HG03469 (cell line): Measurements from ENCODE around the gene ATP5MC3.

ENCODE experiments used
- ATAC-seq: cut with Tn5 transposase; IDR thresholded peaks from one replicate; pipeline ENCODE4 v1.9.1; 2021; ENCODE audit warnings: mild to moderate bottlenecking, moderate library complexity, moderate number of reproducible peaks; ENCODE audit not compliant: unreplicated experiment

The ATP5MC3 gene

DNA sequence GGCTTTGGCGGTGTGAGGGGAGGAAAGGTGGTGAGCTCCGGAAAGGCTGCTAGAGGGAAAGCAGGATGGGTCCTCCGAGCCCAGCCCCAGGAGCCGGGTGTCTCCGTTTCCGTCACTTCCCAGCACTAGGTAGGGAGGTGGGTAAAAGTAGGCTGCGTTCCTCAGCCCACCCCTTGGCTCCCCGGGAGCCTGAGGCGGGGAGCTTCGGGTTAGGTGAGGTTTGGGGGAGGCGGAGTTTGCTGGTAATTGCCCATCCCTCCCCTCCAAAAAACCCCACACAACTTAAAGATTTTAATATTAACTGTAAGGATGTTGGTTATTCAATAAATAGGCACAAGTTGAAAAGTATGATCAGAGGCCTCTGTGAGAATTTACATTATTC, 13.0 kb downstream of the ATP5MC3 start:
- ATAC-seq = no peak

DNA sequence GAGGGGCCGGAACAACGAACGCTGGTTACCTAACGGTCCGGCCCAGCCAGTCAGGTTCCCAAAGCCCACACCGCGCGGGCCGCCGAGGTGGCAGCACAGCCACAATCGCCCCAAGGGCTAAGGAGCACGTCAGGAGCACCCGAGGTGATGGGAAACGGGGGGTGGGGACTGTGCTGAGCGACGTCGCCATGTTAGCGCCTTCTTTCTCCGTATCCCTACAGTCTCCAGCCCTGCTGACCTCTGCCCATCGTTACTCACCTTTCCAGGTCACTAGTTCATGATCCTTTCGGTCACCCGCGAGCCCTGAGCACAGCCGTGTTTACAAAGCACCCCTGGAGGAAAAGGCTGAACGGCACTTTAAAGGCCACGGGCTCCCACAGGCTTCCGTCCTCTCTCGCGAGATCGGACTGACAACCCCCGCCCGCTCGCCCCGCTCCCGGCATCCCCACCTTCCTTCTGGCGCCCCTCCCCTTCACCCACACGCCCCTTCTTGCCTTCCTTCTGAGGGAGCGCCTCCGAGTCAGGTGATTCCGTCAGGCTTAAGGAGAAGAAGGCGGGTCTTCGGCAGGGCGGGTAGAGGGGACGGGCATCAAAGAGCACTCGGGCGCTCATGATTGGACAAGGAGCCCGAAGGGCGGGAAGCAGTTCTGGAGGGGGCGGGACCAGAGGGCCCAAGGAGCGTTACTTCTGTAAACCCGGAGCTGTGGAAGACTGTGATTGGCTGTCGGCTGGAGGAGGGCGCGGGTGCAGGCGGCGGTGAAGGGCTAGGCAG, 13.5 kb downstream of the ATP5MC3 start, which contains the start of gene ATF2:
TSS of gene ATF2 (minus strand) at position 412 of the 772 bp plus-strand sequence. CDS start 31,760 bp downstream, outside the sequence.
- ATAC-seq = peak; percentile 93

- ATAC-seq = no peak
Observed at GRCh38 chr2:175167076-175167791, 14.3 kb downstream of the ATP5MC3 start.

GRCh38 chr2:175166216-175166824, 15.2 kb downstream of the ATP5MC3 start:
- no peak for ATAC-seq

DNA sequence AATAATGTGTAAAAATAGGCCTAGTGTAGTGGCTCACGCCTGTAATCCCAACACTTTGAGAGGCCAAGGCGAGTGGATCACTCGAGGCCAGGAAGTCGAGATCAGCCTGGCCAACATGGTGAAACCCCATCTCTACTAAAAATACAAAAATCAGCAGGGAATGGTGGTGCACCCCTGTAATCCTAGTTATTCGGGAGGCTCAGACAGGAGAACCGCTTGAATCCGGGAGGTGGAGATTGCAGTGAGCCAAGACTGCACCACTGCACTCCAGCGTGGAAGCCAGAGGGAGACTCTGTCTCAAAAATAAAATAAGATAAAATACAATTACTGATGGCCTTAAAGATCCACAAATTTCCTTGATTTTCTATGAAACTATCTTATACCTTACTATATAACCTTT, 17.3 kb downstream of the ATP5MC3 start:
- ATAC-seq = no peak

DNA sequence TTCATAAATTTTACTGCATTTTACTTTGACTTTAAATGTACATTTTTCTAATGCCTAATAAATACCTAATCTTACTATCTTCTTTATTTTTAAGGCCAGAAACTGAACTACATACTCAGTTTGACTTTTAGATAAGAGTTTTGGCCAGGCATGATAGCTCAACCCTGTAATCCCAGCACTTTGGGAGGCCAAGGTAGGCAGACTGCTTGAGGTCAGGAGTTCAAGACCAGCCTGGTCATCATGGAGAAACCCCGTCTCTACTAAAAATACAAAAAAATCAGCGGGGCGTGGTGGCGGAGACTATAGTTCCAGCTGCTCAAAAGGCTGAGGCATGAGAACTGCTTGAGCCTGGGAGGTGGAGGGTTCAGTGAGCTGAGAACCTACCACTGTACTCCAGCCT, 22.6 kb downstream of the ATP5MC3 start:
- no peak for ATAC-seq

- ATAC-seq = no peak
Observed at GRCh38 chr2:175156534-175156933, 25.0 kb downstream of the ATP5MC3 start.

DNA sequence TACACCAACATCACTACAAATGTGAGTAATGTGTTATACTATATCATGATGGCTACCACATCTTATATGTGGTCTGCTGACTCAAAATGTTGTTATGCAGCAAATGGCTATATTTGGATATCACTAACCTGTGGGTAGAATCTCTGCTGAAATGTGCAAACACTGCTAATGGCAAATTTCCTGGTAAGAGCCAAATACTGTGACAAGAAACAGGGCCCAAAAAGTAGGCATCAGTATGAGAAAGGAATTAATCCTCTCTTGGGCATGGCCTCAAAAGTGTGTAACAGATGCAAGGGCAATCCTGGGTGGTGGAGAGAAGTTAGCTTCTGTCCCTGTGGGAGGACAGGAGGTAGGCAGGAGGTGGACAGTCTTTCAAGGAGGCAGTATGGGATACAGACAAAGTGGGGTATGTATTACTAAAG, 26.8 kb downstream of the ATP5MC3 start:
- peak; percentile 82 for ATAC-seq

- ATAC-seq = peak; percentile 63
Observed at GRCh38 chr2:175152242-175152641, 29.3 kb downstream of the ATP5MC3 start.

GRCh38 chr2:175151791-175152190, 29.7 kb downstream of the ATP5MC3 start:
- no peak for ATAC-seq

DNA sequence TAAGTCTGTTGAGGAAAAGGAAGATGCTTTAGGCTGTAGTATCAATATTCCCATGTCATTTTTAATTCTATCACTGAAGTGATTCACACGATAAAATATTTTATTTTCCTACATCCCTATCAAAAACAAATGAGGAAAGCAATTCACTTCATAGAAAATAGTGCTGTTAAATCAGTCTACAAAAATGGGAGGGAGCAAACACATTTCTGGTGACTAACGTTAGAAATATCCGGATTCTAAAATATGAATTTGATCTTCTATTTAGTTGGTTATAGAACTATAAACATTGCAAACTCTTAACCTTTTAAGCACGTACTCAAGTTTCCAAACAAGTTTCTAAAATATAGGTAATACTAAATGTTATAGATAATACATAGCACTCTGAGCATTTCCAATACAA, 34.3 kb downstream of the ATP5MC3 start:
- ATAC-seq = no peak

- ATAC-seq = no peak
Observed at GRCh38 chr2:175143678-175144077, 37.8 kb downstream of the ATP5MC3 start.

GRCh38 chr2:175143191-175143590, 38.3 kb downstream of the ATP5MC3 start:
- no peak for ATAC-seq

GRCh38 chr2:175140332-175140731, 41.2 kb downstream of the ATP5MC3 start:
- no peak for ATAC-seq

DNA sequence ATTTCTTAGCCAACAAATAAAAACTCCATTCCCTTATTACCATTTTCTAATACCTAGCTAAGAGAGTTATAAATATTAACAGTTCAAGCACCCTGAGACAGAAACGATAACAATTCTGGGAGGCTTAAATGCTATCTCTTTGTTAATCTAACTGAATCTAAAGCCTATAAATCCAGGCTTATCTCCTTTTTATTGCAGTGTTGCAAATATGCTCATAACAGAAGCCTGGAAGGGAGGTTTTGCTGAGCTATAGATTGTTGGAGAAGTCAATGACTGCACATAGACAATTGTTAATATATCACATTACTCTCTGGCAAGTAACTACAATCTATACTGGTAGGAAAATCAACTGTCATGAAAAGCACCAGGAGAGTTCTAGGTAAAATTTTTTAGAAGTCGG, 43.7 kb downstream of the ATP5MC3 start:
- ATAC-seq = no peak

GRCh38 chr2:175136334-175137215, 44.9 kb downstream of the ATP5MC3 start:
- ATAC-seq = no peak

DNA sequence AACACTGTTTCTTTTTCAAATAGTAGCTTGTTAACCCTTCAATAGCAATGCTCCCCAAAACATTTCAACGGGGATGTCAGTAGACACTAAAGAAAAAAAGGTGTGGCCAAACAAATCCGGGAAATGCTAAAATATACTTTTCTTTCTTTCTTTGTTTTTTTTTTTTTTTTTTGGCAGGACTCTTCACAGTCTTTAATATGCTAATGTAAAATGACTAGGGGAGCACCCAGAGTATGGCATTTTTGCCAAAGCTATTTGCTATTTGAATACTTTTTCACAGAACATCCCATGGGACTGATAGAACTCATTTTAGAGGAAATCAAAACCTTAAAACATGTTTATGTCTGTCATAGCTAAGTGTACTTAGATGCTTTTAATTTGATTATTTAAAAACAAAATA, 45.6 kb downstream of the ATP5MC3 start:
- ATAC-seq = no peak

GRCh38 chr2:175135177-175135576, 46.3 kb downstream of the ATP5MC3 start:
- no peak for ATAC-seq

DNA sequence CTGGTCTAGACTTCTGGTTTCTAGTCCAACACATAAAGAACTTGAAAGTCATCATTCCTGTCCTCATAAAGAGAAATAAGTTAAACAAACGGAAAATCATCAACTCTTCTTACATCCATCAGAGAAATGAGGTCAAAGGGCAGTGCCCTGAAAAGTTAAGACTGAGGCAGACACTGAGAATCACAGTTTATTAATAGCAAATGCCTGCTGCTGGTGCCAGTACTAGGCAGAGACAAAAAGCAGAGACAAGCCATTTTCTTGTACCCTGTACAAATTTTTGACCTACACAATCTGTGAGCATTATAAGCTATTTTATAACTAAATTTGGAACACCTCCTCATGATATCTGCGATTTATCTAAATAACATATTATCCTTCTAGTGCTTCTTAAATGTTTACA, 50.3 kb downstream of the ATP5MC3 start:
- no peak for ATAC-seq

DNA sequence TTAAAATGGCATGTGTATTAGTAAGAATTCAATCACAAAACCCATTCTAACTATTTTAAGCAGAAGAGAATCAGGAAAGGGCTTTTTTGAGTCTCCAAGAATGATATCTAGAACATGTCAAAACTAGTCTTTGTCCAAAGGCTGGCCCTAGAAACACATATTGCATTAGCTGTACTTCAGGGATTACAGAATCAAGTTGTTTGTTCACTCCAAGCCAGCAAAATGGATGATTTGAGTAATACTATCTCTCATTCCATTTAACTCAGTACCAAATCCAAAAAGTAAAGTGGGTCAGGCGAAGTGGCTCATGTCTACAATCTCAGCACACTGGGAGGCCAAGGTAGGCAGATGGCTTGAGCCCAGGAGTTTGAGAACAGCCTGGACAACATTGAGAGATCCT, 54.8 kb downstream of the ATP5MC3 start:
- no peak for ATAC-seq
